Loucy (cell line): ENCODE measurements around the gene CLTCL1.
"Not testable (repeated sequence)": the region's sequence is repeated elsewhere in the genome, so short reads cannot be mapped to it uniquely, and the experiment has no call there.

Experiments
- H2AFZ ChIP-seq: fragments of 200-600 bp; sonication (generic); 2 replicates; pipeline ENCODE4 v1.6.0; 2016; ENCODE audit warnings: antibody characterized with exemption, mild to moderate bottlenecking, low read length, moderate library complexity
- H3F3A ChIP-seq: fragments of 200-600 bp; 2 replicates; pipeline ENCODE4 v1.6.0; 2016; ENCODE audit warnings: antibody characterized with exemption, low read depth, mild to moderate bottlenecking
- H3K27me3 ChIP-seq: fragments of 200-600 bp; sonication (generic); 2 replicates; pipeline ENCODE4 v1.6.1; 2014; ENCODE audit warnings: low read length, mild to moderate bottlenecking; ENCODE audit not compliant: insufficient read depth, poor library complexity, severe bottlenecking
- H3K36me3 ChIP-seq: fragments of 200-600 bp; sonication (generic); 2 replicates; pipeline ENCODE4 v1.6.1; 2016; ENCODE audit warnings: low read length; ENCODE audit not compliant: insufficient read depth
- H3K4me1 ChIP-seq: fragments of 200-600 bp; sonication (generic); 2 replicates; pipeline ENCODE4 v1.5.1; 2014; ENCODE audit warnings: low read length, mild to moderate bottlenecking; ENCODE audit not compliant: insufficient read depth, poor library complexity, severe bottlenecking
- H3K4me2 ChIP-seq: fragments of 200-600 bp; sonication (generic); 2 replicates; pipeline ENCODE4 v1.6.0; 2014; ENCODE audit warnings: antibody characterized with exemption, low read length, low read depth, mild to moderate bottlenecking; ENCODE audit not compliant: poor library complexity, severe bottlenecking
- H3K4me3 ChIP-seq: fragments of 200-600 bp; sonication (generic); 2 replicates; pipeline ENCODE4 v1.5.1; 2014; ENCODE audit warnings: low read length, mild to moderate bottlenecking, mixed read lengths; ENCODE audit not compliant: poor library complexity, severe bottlenecking
- H3K79me2 ChIP-seq: fragments of 200-600 bp; sonication (generic); 2 replicates; pipeline ENCODE4 v1.6.1; 2014; ENCODE audit warnings: low read length; ENCODE audit not compliant: insufficient read depth
- H3K9ac ChIP-seq: fragments of 200-600 bp; sonication (generic); 2 replicates; pipeline ENCODE4 v1.6.0; 2014; ENCODE audit warnings: mild to moderate bottlenecking, low read depth, low read length, moderate library complexity; ENCODE audit not compliant: poor library complexity, severe bottlenecking
- H3K9me2 ChIP-seq: fragments of 200-600 bp; sonication (generic); replicated peaks from 2 replicates; pipeline ENCODE4 v1.6.1; 2016; ENCODE audit warnings: low read depth, low read length, mixed read lengths
- H3K9me3 ChIP-seq: fragments of 200-600 bp; sonication (generic); 2 replicates; pipeline ENCODE4 v1.6.1; 2014; ENCODE audit warnings: mild to moderate bottlenecking, antibody characterized with exemption, low read length, low read depth; ENCODE audit not compliant: insufficient read depth
- H4K20me1 ChIP-seq: fragments of 200-600 bp; sonication (generic); 2 replicates; pipeline ENCODE4 v1.6.0; 2014; ENCODE audit warnings: antibody characterized with exemption, low read length, mild to moderate bottlenecking; ENCODE audit not compliant: insufficient read depth, poor library complexity, severe bottlenecking
- EZH2phosphoT487 ChIP-seq: fragments of 200-600 bp; IDR thresholded peaks from 2 replicates; pipeline ENCODE4 v1.6.1; 2018; ENCODE audit warnings: antibody characterized with exemption, mild to moderate bottlenecking, moderate library complexity, borderline replicate concordance
- TF ChIP-seq, protein P1 (sequence below): fragments of 200-600 bp; sonication (generic); conservative IDR thresholded peaks from 2 replicates; pipeline ENCODE4 v1.5.1; 2014; ENCODE audit warnings: mild to moderate bottlenecking, antibody characterized with exemption, low read length

CLTCL1 gene

DNA sequence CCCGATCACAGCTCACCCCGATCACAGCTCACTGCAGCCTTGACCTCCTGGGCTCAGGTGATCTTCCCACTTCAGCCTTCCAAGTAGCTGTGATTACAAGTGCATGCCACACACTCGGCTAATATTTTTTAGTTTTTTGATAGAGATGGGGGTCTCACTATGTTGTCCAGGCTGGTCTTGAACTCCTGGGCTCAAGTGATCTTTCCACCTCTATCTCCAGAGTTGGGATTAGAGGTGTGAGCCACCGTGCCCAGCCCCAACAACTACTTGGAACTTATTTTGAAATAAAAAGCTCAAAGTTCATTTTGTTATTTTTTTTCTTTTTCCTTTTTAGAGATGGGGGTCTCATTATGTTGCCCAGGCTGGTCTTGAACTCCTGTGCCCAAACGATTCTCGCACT lies 85.2 kb downstream of the CLTCL1 start:
- no peaks in the 10 kb centered on the region for H3K79me2 ChIP-seq
- H3K36me3 ChIP-seq: no peaks in the 10 kb centered on the region
- no peaks in the 10 kb centered on the region for H3K27me3 ChIP-seq
- no peaks in the 10 kb centered on the region for H4K20me1 ChIP-seq
- no peak overlapping the region for H3K4me3 ChIP-seq
- TF ChIP-seq EZH2phosphoT487: no peak
- TF ChIP-seq, protein P1, sequence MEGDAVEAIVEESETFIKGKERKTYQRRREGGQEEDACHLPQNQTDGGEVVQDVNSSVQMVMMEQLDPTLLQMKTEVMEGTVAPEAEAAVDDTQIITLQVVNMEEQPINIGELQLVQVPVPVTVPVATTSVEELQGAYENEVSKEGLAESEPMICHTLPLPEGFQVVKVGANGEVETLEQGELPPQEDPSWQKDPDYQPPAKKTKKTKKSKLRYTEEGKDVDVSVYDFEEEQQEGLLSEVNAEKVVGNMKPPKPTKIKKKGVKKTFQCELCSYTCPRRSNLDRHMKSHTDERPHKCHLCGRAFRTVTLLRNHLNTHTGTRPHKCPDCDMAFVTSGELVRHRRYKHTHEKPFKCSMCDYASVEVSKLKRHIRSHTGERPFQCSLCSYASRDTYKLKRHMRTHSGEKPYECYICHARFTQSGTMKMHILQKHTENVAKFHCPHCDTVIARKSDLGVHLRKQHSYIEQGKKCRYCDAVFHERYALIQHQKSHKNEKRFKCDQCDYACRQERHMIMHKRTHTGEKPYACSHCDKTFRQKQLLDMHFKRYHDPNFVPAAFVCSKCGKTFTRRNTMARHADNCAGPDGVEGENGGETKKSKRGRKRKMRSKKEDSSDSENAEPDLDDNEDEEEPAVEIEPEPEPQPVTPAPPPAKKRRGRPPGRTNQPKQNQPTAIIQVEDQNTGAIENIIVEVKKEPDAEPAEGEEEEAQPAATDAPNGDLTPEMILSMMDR: no peak
- H3K4me2 ChIP-seq: no peak overlapping the region
- no peaks in the 10 kb centered on the region for H3F3A ChIP-seq
- H3K4me1 ChIP-seq: no peaks in the 10 kb centered on the region
- H3K9me3 ChIP-seq: no peaks in the 10 kb centered on the region
- no peak overlapping the region for H3K9ac ChIP-seq
- H3K9me2 ChIP-seq: no peaks in the 10 kb centered on the region
- H2AFZ ChIP-seq: no peak overlapping the region

DNA sequence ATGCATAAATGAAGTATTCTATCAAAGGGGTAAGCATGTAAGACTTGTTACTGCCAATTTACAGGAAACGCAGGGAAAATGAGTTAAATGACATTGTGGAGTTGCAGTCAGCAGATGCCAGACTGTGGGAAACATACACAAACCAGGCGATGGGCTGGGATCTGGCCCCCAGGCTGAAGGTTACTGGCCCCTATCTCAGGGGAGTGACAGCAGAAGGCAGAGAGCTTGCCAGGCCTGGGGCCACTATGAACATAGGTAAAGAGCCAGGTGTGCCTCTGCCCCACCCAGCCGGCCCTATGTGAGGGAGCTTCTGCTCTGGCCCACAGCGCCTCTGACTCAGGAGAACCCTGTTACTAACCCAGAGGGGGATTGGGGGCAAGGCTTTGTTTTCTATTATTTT lies 86.9 kb downstream of the CLTCL1 start:
- Histone ChIP-seq H3K9me2 (no peaks in the 10 kb centered on the region), H3K9me3 (no peaks in the 10 kb centered on the region), H3K4me2 (no peak overlapping the region), H3F3A (no peaks in the 10 kb centered on the region), H3K27me3 (no peaks in the 10 kb centered on the region), H2AFZ (no peak overlapping the region), H3K79me2 (no peaks in the 10 kb centered on the region), H3K9ac (no peak overlapping the region), H3K4me3 (no peak overlapping the region), H3K4me1 (no peaks in the 10 kb centered on the region), H4K20me1 (no peaks in the 10 kb centered on the region), H3K36me3 (no peaks in the 10 kb centered on the region)
- TF ChIP-seq EZH2phosphoT487: no peak
- TF ChIP-seq, protein P1: no peak

DNA sequence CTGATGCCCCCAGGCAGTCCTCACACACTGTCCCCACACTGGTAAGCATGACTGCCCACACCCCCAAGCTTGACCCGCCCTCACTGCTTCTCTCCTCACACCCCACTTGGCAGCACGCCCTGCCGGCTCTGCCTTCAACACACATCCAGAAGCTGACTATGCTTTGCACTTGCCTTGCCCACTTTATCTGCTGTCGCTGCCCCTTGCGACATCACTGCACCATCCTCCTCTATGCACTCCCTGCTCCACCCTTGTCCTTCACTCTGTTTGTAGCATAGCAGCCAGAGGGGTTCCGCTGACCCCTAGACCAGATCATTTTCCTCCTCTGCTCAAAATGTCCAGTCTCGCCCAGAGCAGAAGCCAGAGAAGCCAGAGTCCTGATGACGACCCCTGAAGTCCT lies 87.7 kb downstream of the CLTCL1 start:
- H3F3A ChIP-seq: no peaks in the 10 kb centered on the region
- no peak overlapping the region for H2AFZ ChIP-seq
- no peak overlapping the region for H3K4me2 ChIP-seq
- H3K36me3 ChIP-seq: no peaks in the 10 kb centered on the region
- TF ChIP-seq, protein P1: no peak
- no peak for TF ChIP-seq EZH2phosphoT487
- no peaks in the 10 kb centered on the region for H3K4me1 ChIP-seq
- no peaks in the 10 kb centered on the region for H3K9me2 ChIP-seq
- no peak overlapping the region for H3K9ac ChIP-seq
- no peaks in the 10 kb centered on the region for H4K20me1 ChIP-seq
- H3K9me3 ChIP-seq: no peaks in the 10 kb centered on the region
- no peaks in the 10 kb centered on the region for H3K79me2 ChIP-seq
- no peak overlapping the region for H3K4me3 ChIP-seq
- no peaks in the 10 kb centered on the region for H3K27me3 ChIP-seq

DNA sequence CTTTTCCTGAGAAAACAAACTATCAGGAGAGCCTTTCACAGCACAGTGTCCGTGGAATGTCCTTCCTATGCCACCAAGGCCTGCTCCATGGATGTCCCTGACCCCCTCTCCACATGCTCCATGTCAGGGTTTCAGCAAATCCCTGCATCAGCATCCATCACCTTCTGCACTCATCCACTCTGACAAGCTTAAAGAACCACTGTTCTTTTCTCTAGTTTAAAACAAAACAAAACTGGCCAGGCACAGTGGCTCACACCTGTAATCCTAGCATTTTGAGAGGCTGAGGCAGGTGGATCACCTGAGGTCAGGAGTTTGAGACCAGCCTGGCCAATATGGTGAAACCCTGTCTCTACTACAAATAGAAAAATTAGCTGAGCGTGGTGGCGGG lies 88.7 kb downstream of the CLTCL1 start:
- H3K9me2 ChIP-seq, H3F3A ChIP-seq, H3K79me2 ChIP-seq, H3K9ac ChIP-seq, H3K9me3 ChIP-seq, H3K4me1 ChIP-seq, H2AFZ ChIP-seq, H3K4me3 ChIP-seq, H4K20me1 ChIP-seq, H3K27me3 ChIP-seq, H3K36me3 ChIP-seq, H3K4me2 ChIP-seq: not testable (repeated sequence)
